IPS-18c (cell line): Measurements from ENCODE around the gene HYLS1.
"Not testable (repeated sequence)": the region's sequence is repeated elsewhere in the genome, so short reads cannot be mapped to it uniquely, and the experiment has no call there.

Source experiments
- H3K4me3 ChIP-seq: 2 replicates; pipeline ENCODE4 v1.7.0; 2013; ENCODE audit warnings: low read depth, mild to moderate bottlenecking, low read length, moderate library complexity; ENCODE audit not compliant: insufficient read depth
- H3K9me3 ChIP-seq: one replicate; pipeline ENCODE4 v1.6.1; 2013; ENCODE audit warnings: mild to moderate bottlenecking, low read length, moderate library complexity; ENCODE audit not compliant: control insufficient read depth, insufficient read depth

HYLS1 gene

DNA sequence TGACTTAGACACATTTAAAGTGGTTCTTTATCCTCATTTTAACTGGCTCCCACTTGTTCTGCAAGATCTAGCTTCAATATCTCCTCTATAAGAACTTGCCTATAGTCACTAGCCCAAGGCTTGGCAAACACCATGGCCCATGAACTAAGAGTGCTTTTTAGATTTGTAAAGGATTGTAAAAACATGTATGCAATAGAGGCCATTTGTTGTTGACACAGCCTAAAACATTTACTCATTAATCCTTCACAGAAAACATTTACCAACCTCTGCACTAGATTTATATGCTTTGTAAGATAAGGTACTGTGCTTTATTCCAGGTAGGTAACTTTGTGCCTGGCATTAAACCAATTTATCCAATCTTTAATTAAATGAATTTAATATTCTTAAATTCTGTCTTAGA, 5.5 kb downstream of the HYLS1 start:
- Histone ChIP-seq H3K9me3 (no peaks in the 10 kb centered on the region), H3K4me3 (no peak overlapping the region)

DNA sequence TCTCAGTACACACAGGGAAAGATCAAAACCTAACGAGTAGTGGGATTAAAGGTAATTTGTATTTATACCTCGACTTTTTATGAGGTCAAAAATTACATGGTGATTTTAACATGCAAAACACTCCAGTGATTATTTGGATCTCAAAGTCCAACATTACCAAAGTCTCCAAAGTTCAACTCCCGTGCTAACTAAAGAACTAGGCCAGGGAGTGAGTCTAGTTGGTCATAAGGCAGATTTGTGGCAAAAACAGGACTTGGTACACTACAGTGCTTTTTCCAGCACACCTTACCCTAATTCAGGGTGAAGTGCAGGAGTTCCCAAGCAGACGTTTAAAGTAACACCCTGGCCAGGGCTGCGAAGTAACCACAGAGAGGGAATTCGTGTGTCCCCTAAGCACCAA, 14.4 kb downstream of the HYLS1 start:
- peak overlapping the region; percentile 71 for H3K4me3 ChIP-seq
- H3K9me3 ChIP-seq: no peaks in the 10 kb centered on the region

DNA sequence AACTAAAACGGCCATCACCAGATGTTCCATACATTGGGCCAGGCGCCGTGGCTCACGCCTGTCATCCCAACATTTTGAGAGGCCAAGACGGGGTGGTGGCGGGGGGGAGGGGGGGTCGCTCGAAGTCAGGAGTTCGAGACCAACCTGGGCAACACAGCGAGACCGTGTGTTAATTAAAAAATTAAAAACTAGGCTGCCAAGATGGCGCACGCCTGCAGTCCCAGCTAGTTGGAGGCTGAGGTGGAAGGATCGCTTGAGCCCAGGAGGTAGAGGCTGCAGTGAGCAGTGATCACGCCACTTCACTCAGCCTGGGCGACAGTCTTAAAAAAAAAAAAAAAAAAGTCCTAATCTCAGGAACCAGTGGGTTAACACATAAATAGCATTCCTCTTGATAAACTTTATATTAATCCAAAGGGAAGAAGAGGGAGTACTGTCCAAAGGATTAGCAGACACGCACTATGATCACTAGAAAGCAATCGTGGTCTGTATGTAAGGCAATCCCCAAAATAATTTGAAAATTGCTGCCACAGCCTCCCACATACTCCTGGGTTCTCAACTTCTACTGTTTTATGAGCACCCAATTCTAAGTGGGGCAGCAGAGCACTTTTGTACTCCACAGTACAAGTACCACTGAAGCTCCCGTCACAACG, 14.9 kb downstream of the HYLS1 start:
- H3K9me3 ChIP-seq: no peaks in the 10 kb centered on the region
- peak overlapping the region; percentile 71 for H3K4me3 ChIP-seq

DNA sequence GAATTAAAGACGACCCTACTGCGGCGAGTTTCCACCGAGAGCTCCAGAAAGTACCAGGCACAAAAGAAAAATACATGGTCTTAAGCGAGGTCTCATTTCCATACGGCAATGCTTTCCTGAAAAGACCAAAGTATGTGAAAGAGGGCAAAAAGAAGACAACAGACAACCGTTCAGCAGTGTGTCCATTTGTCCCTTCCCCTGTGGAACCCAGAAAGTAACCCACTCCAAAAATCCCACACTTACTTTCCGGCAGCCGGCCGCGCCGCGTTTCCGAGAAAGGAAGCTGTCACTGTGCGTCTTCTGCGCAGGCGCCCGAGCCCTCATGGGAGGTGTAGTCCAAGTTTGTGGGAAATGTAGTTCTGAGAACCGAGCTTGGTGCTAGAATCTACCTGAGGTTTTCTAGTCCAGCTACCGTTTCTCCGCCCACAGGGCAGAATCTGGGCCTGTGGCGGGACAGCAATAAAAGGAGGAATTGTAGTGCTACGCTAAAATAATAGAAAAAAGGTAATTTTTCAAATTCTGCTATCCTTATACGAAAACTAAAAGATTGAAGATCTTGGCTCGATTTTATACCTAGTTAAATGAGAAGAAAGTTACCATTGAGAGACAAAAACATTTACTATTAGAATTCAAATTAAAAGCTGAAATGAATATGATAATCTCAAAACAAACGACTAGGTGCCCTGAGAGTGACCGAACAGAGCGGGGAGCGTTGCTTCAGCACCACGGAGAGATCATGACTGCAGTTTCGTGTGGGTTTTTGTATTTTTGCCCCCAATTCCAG, 15.7 kb downstream of the HYLS1 start, which contains the start of gene PUS3:
PUS3 (minus strand) TSS at position 280 of the 784 bp plus-strand sequence. CDS start 6,922 bp downstream, outside the sequence.
- no peaks in the 10 kb centered on the region for H3K9me3 ChIP-seq

DNA sequence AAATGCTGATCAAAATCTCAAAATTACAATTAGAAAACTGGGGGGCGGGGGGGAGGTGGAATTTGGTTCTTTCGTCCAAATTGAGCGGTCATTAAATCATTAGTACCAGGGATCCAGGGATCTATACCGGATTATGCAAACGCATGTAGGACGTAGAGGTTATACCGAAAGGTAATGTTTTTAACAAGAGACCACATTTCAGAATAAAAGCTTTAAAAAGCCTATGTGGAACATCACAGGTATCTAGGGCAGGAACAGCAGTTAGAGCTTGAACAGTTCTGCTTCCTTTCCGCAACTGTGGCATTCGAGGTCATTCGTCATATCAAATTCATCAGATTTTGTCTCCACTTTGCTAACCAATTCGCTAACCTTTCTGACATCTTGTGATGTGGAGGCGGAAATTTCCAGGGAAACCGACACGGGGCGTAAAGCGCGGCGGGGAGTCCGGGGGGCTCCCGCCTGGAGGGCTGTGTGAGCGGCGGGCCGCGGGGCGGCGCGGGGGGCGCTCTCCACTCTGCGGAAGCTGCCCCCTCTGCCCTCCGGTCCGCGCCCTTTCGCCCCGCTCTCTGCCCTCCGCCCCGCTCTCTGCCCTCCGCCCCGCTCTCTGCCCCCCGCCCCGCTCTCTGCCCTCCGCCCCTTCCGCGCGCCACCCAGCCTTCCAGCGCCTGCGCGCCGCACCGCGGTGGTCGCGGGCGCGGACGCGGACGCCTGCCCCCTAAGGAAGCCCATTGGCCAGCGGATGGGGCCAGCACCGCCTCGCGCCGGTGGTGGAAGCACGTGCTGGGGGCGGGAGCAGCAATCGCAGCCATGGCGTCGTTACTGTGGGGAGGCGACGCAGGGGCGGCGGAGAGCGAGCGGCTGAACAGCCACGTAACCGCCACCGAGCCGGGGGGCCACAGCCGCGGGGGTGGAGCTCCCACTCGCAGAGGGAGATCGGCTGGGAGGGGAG, 16.5 kb downstream of the HYLS1 start, which contains the start of gene DDX25:
DDX25 (plus strand) TSS at position 798 of the 949 bp plus-strand sequence; CDS start at position 808, 10 bp downstream.
- H3K9me3 ChIP-seq: no peaks in the 10 kb centered on the region
- H3K4me3 ChIP-seq: peak within 1 kb of the TSS; percentile 71

More for the DNA sequence above, 15.7 kb downstream of the HYLS1 start, which contains the start of gene PUS3:
- peak within 1 kb of the TSS; percentile 71 for H3K4me3 ChIP-seq

DNA sequence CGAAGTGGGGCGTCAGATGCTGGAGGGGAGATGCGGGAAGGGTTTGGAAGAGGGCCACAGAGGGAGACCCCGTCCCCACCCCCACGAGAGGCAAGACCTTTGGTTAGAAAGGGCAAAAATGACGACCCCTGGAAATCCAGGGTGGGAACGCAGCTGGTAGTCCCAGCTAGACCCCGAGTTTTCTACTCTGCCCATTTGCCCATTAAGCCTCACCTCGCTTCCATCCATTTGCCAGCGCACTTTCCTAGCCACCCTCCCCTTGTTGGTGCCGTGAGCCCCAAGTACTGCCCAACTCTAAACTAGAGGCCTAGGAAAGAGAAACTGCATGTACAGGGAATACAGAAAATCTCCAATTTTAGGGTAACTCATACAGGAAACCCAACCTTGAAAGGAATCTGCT, 17.2 kb downstream of the HYLS1 start:
- Histone ChIP-seq H3K9me3 (no peaks in the 10 kb centered on the region), H3K4me3 (peak overlapping the region; percentile 71)

DNA sequence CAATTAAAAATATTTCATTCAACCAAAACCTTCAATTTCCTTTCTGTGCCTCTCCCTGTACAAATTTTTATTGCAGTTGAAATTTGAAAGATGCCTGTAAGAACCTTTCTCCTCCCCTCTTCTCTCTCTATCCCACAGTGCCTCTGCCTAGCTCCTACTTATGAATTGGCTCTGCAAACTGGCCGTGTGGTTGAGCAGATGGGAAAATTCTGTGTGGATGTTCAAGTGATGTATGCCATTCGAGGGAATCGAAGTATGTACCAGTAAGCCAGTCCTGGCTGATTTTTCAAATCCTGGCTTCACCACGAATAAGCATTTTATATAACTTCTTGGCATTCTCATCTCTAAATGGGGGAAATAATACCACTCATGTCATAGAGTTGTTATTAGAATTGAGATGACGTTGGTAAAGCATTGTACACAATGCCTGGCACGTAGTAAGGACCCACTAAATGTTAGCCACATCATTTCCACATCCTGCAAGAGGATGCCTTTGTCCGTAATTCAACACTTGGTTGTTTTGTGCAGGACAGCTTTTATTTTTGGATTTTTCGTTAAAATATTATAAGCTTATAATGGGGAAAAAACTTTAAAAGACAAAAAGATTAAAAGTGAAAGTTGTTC, 22.9 kb downstream of the HYLS1 start:
- no peak overlapping the region for H3K4me3 ChIP-seq
- H3K9me3 ChIP-seq: no peaks in the 10 kb centered on the region

DNA sequence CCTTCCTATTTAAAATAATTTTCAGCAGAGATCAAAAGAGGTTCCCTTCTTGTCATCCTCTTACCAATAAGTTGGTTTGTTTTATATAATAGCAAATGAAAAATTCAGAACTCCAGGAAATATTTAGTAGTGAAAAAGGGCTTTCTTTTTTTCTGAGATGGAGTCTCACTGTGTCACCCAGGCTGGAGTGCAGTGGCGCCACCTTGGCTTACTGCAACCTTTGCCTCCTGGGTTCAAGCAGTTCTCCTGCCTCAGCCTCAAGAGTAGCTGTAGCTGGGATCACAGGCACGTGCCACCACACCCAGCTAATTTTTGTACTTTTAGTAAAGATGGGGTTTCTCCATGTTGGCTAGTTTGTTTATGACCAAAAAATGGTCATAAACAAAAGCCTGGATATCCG, 27.1 kb downstream of the HYLS1 start:
- H3K9me3 ChIP-seq, H3K4me3 ChIP-seq: not testable (repeated sequence)

DNA sequence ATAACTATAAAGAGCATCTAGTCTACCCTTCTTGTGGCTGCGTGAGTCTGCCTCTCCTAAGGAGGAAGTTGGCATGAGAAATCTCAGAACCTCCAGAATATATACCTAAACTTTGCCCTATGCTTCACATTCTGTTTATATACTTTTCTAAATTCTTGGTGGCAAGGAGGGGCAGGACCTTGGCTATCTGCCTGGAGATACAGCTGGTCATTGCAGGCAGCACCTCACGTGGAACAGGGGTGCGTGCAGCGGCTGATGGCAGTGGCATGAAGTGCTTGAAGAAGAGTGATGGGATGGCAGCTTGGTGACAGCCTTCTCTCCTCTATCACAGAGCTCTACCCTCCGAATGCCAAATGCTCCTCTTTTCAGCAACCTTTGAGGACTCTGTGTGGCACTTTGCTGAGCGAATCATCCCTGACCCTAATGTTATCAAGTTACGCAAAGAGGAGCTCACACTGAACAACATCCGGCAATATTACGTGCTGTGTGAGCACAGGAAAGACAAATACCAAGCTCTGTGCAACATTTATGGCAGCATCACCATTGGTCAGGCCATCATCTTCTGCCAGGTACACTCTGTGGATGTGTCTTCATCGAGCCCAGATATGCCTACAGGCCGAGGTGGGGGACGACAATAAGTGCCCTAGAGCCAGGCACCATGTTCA, 29.3 kb downstream of the HYLS1 start:
- no peak overlapping the region for H3K4me3 ChIP-seq
- H3K9me3 ChIP-seq: no peaks in the 10 kb centered on the region

DNA sequence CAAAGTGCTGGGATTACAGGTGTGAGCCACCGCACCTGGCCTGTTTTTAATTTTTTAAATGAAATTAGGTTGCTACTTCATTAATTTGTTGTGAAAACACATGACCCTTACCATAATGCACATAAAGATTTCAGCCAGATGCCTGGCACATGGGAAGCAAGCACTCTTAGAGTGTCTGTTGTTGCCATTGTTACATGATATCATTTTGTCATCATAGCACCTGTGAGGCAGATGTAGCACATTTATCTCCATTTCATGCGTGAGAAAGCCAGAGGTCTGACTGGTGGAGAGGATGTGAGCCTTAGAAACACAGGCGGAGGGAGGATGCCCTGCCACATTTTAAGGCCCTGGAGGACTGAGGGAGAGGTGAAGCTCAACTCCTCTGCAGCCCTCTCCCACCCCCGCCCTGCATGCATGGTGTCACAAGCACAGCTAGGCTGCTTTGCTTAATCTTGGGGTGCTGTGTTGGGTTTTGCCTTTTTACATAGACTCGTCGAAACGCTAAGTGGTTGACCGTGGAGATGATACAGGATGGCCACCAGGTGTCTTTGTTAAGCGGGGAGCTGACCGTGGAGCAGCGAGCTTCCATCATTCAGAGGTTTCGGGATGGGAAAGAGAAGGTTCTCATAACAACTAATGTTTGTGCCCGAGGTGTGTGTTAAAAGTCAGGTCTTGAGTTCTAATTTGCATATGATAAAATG, 30.8 kb downstream of the HYLS1 start:
- Histone ChIP-seq H3K4me3 (no peak overlapping the region), H3K9me3 (no peaks in the 10 kb centered on the region)

DNA sequence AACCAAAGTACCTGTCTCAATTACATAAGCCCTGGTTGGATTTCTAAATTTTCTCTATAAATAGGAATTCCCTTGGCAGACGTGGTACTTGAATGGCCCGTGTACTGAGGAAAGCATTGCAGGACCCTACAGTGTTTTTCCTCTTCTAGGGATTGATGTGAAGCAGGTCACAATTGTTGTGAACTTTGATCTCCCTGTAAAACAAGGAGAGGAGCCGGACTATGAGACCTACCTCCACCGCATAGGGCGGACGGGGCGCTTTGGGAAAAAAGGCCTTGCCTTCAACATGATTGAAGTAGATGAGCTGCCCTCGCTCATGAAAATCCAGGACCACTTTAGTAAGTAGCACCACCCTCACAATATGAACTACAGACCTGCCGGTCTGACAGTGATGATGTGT, 33.6 kb downstream of the HYLS1 start:
- no peak overlapping the region for H3K4me3 ChIP-seq
- H3K9me3 ChIP-seq: no peaks in the 10 kb centered on the region

DNA sequence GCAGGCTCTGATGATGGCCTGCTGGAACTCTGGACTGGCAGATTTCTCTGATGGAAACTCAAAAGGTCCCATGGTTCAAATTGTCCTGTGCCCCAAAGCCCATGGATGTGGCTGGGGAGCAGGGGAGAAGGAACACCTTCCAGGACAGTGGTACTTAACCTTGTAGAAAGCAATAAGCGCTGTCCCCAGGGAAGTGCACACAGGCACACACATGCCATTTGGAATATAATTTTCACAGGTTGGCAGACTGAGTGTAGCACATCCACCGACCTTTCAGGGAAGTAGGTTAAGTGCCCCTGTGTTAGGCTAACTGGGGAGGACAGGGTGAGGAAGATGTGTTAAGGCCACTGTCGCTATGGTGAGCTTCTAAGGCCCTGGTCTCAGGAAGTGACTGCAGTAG, 34.7 kb downstream of the HYLS1 start:
- H3K9me3 ChIP-seq: no peaks in the 10 kb centered on the region
- no peak overlapping the region for H3K4me3 ChIP-seq

DNA sequence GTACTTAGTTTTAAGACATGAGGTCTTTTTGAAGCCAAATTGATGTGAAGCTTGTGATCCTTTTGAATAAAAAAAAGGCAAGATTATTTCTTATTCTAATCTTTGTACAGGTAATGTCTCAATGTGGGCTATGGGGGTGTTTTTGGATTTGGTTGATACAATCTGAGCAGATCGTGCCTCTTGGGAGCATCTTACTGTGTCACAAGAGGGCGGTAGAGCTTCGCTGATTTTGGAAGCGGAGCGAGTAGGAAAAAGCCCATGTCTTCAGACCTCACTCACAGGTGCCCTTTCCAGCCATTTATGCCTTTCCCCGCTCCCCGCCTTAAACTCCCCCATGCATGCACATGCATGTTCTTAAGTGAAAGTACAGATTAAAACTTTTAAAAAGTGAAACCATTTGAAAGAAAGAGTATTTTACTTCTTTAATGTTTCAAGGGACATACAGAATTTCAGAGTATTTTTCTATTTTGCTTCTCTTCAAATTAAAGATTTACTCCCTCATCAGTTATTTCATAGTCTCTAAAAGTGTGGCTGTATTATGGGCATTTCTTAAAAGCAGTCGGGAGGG, 35.6 kb downstream of the HYLS1 start:
- no peaks in the 10 kb centered on the region for H3K9me3 ChIP-seq
- no peak overlapping the region for H3K4me3 ChIP-seq

DNA sequence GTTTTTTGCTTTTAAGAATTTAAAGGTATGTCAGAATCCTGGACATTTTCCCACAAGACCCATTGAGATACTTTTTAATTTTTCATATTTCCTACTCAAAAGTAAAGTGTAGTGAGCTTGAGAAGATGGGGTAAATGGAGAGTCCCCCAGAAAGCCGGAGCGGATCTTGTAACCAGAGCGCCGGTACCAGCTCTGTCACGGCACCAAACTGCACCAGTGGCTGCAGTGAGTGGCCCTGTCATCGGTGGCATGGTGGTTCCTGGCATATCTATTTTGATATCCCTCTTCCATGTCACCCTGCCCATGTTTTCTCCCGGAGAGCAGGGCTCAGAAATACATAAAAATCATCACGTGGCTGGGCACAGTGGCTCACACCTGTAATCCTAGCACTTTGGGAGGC, 36.2 kb downstream of the HYLS1 start:
- Histone ChIP-seq H3K9me3 (no peaks in the 10 kb centered on the region), H3K4me3 (no peak overlapping the region)

DNA sequence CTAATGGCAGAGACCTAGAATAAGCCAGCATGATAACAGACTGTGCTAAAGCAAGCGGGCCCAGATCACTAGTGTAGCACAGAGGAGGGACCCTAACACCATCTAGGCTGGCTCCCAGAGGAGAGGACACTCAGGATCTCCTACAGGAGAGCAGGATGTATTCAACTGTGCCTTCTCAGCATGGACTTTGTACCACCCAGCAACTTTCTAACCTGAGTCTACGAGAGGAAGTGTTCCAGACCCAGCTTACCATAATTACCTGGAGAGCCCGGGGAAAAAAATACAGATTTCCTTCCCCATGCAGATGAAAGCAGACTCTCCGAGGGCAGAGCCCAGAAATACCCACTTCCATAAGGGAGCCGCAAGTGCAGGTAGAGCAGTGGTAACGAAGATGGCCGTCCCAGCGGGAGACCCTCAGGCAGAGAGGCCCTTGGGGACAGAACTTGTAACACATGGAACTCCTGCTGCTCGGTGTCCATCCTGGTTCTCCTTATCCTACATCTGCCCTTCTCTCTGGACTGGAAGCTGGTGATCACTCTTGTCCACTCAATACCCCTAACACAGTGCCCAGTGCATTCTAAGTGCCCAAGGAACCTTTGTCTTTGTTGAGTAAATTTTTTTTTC, 37.0 kb downstream of the HYLS1 start:
- Histone ChIP-seq H3K4me3 (no peak overlapping the region), H3K9me3 (no peaks in the 10 kb centered on the region)
